Activated CD8-positive, alpha-beta T cell treated with anti-CD3 and anti-CD28 coated beads, Interleukin-2, amount 10 ng/mL, durations not matched to agents 7 days and 5 days (primary cell): ENCODE measurements around the gene TMEM186. TPM values are rescaled to one million over a fixed set of nuclear protein-coding genes. Genes with fewer than 3 reads are reported as not detected.
"Not testable (repeated sequence)": the region's sequence is repeated elsewhere in the genome, so short reads cannot be mapped to it uniquely, and the experiment has no call there.

Experiments used
- ATAC-seq: fragments of 150-1000 bp; cut with Tn5 transposase; one replicate; pipeline ENCODE4 v1.10.0; 2021; ENCODE audit warnings: moderate library complexity
- CTCF ChIA-PET: fragments of 350-600 bp; sonication (Branson Sonifier 250); formaldehyde crosslinking; loops from one replicate; lab custom pipeline; 2021; ENCODE audit warnings: antibody characterized with exemption; lab: Charles Lee
- POLR2A ChIA-PET: fragments of 350-600 bp; sonication (Branson Sonifier 250); formaldehyde crosslinking; loops from one replicate; lab custom pipeline; 2021; ENCODE audit warnings: antibody characterized with exemption; lab: Charles Lee
- DNase-seq: peaks from one replicate; pipeline ENCODE4 v3.0.0-alpha.2; 2020
- H3K27ac Mint-ChIP-seq: one replicate; pipeline ENCODE4 v1.8.0; 2021; ENCODE audit warnings: mild to moderate bottlenecking, mixed read lengths
- H3K27me3 Mint-ChIP-seq: one replicate; pipeline ENCODE4 v1.8.0; 2021; ENCODE audit warnings: low read depth, mixed read lengths
- H3K36me3 Mint-ChIP-seq: one replicate; pipeline ENCODE4 v1.8.0; 2021; ENCODE audit warnings: low read depth, mixed read lengths
- H3K4me1 Mint-ChIP-seq: one replicate; pipeline ENCODE4 v1.8.0; 2021; ENCODE audit warnings: low read depth, mixed read lengths
- H3K4me3 Mint-ChIP-seq: one replicate; pipeline ENCODE4 v1.8.0; 2021; ENCODE audit warnings: mild to moderate bottlenecking, mixed read lengths
- H3K9me3 Mint-ChIP-seq: one replicate; pipeline ENCODE4 v1.8.0; 2022; ENCODE audit warnings: mixed read lengths; ENCODE audit not compliant: insufficient read depth
- total RNA-seq, 2 experiments: library from RNA; stranded (reverse); gene quantifications; one replicate each; pipeline ENCODE4 v1.2.3, GENCODE V29; 2021

TMEM186 gene
- total RNA-seq, 2 experiments from 2014 or later, result 11.0 to 11.1 TPM

DNA sequence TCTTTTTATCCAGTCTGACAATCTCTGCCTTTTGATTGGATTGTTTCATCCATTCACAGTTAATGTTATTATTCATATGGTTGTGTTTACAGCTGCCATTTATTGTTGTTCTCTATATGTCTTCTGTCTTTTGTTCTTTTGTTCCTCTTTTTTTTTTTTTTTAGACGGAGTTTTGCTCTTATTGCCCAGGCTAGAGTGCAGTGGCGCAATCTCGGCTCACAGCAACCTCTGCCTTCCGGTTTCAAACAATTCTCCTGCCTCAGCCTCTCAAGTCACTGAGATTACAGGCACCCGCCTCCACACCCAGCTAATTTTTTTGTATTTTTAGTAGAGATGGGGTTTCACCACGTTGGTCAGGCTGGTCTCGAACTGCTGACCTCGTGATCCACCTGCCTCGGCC, 48.5 kb downstream of the TMEM186 start:
- H3K9me3 Mint-ChIP-seq, H3K4me3 Mint-ChIP-seq, DNase-seq, H3K27me3 Mint-ChIP-seq, CTCF ChIA-PET, H3K4me1 Mint-ChIP-seq, H3K36me3 Mint-ChIP-seq, H3K27ac Mint-ChIP-seq, ATAC-seq, POLR2A ChIA-PET: not testable (repeated sequence)

Other genes starting within 250 kb of the TMEM186 start
- not detected for gene TMEM114, start 207.1 kb downstream of the TMEM186 start, total RNA-seq
- 10 to 100 TPM; 26.7 to 27.4 TPM for gene METTL22, start 175.9 kb downstream of the TMEM186 start, total RNA-seq
- gene ABAT, start 123.0 kb downstream of the TMEM186 start, total RNA-seq, result 1 to 10 TPM; 2.9 to 3.0 TPM
- gene PMM2, start 200 bp upstream of the TMEM186 start, total RNA-seq, result 10 to 100 TPM; 36.9 to 37.6 TPM
- gene CARHSP1, start 71.4 kb upstream of the TMEM186 start, total RNA-seq, result 100 to 1,000 TPM; 209 to 217 TPM
- gene LITAFD, start 84.7 kb upstream of the TMEM186 start, total RNA-seq, result not detected
- gene USP7, start 166.3 kb upstream of the TMEM186 start, total RNA-seq, result 100 to 1,000 TPM; 134 to 144 TPM